Measurements from ENCODE around the gene NBAS. TPM values are rescaled to one million over a fixed set of nuclear protein-coding genes. Genes with fewer than 3 reads are reported as not detected.

NBAS gene
- total and polyA plus RNA-seq, 8 donors: 14.5 to 96.2 (median 41.2) TPM

DNA sequence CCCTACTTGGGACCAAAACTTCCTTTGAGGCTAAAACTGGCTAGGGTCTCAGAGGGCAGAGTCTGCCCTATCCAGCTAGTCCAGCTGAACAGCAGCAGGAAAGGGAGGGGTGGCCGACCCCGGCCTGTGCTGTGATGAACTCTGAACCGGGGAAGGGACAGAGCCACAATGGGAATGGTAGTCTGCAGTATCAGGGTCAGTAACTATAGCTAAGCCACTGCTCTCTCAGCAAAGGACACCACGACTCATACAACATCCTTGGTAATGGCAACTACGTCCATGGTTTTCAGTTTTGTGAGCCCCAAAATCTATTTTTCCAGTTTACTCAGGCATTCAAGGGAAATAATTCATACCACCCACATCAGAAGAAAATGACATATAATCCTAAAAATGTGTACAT, 75.2 kb downstream of the NBAS start:
- Histone ChIP-seq H3K9me3 (no peaks in the 10 kb centered on the region), H3K4me3 (no peak overlapping the region), H3K36me3 (peaks cover 8 to 79% (median 64%) of the 10 kb centered on the region in 4 donors), H3K4me1 (no peaks in the 10 kb centered on the region), H3K27ac (no peak overlapping the region), H3K27me3 (no peaks in the 10 kb centered on the region)
- WGBS, 5 donors: 88 to 98% (median 89%) methylated on average over 5 of the region's 5 CpGs
- intact Hi-C loops (cut with DNase I; ENCODE audit: low total_unique reads): no loop called here
- DNase-seq: no peak
- TF ChIP-seq POLR2A (IDR thresholded peaks at IDR 0.05) (no peak), EP300 (IDR thresholded peaks at IDR 0.05) (no peak), CTCF (IDR thresholded peaks at IDR 0.05) (no peak), POLR2AphosphoS5 (IDR thresholded peaks at IDR 0.05) (no peak)

DNA sequence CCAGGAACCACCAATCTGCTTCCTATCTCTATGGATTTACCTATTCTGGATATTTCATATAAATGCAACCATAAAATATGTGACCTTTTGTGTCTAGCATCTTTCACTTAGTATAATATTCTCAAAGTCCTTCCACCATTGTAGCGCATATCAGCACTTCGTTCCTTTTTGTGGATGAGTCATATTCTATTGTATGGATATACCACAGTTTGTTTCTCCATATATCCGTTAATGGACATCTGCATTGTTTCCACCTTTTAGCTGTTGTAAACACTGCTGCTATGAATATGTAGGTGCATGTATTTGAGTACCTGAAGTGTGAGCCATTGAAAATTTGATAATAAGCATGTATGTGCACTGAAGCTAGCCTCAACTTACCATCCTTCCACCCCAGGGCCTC, 80.1 kb downstream of the NBAS start:
- 96 to 99% (median 98%) methylated on average over 3 of the region's 3 CpGs for WGBS, 5 donors
- intact Hi-C loops (cut with DNase I; ENCODE audit: low total_unique reads): no loop called here
- no peak for DNase-seq
- TF ChIP-seq EP300 (IDR thresholded peaks at IDR 0.05) (no peak), CTCF (IDR thresholded peaks at IDR 0.05) (no peak), POLR2A (IDR thresholded peaks at IDR 0.05) (no peak), POLR2AphosphoS5 (IDR thresholded peaks at IDR 0.05) (no peak)
- Histone ChIP-seq H3K36me3 (peaks cover 8 to 68% (median 52%) of the 10 kb centered on the region in 4 donors), H3K27ac (no peak overlapping the region), H3K9me3 (no peaks in the 10 kb centered on the region), H3K27me3 (no peaks in the 10 kb centered on the region), H3K4me3 (no peak overlapping the region), H3K4me1 (no peaks in the 10 kb centered on the region)

DNA sequence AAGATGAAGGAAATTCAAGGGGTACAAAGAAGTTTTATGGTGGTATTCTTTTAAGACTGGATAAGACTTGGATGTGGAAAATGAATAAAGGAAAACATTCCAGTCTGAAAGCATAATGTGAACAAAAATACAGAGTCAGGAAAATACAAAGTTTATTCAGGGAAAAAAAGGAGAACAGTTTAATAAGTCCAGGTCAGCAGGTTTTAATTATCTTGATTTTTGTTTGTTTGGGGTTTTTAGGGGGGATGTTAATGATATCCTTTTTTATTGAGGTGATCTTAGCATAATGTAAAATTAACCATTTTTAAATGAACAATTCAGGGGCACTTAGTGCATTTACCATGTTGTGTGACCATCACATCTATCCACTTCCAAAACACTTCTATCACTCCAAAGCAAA, 80.6 kb downstream of the NBAS start:
- Histone ChIP-seq H3K36me3 (peaks cover 8 to 66% (median 52%) of the 10 kb centered on the region in 4 donors), H3K4me1 (no peaks in the 10 kb centered on the region), H3K27me3 (no peaks in the 10 kb centered on the region), H3K4me3 (no peak overlapping the region), H3K27ac (no peak overlapping the region), H3K9me3 (no peaks in the 10 kb centered on the region)
- DNase-seq: no peak
- TF ChIP-seq POLR2AphosphoS5 (IDR thresholded peaks at IDR 0.05) (no peak), CTCF (IDR thresholded peaks at IDR 0.05) (no peak), POLR2A (IDR thresholded peaks at IDR 0.05) (no peak), EP300 (IDR thresholded peaks at IDR 0.05) (no peak)
- intact Hi-C loops (cut with DNase I; ENCODE audit: low total_unique reads): no loop called here

DNA sequence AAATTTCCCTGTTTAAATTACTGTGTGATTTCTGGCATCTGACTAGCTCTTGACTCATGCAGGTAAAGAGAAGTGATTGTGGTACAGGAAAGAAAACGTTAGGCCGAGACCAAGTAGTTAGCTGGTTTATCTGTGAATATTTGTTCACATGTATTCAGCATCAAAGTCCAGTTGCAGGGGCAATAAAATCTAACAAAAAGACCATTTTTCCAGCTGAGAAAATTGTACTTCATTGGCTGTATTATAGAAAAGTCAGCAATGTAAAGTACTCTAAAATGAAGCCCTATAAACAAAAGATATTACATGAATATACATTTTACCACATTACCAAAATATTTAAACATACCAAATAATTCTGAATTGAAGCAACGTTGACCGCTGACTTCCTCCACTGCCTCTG, 88.3 kb downstream of the NBAS start:
- no peak overlapping the region for H3K27ac ChIP-seq
- H3K27me3 ChIP-seq: no peaks in the 10 kb centered on the region
- intact Hi-C loops (cut with DNase I; ENCODE audit: low total_unique reads): no loop called here
- TF ChIP-seq EP300 (IDR thresholded peaks at IDR 0.05) (no peak), CTCF (IDR thresholded peaks at IDR 0.05) (no peak), POLR2AphosphoS5 (IDR thresholded peaks at IDR 0.05) (no peak), POLR2A (IDR thresholded peaks at IDR 0.05) (no peak)
- H3K9me3 ChIP-seq: no peaks in the 10 kb centered on the region
- H3K36me3 ChIP-seq: peaks cover 18 to 85% (median 77%) of the 10 kb centered on the region in 4 donors
- no peak overlapping the region for H3K4me3 ChIP-seq
- no peaks in the 10 kb centered on the region for H3K4me1 ChIP-seq
- WGBS, 5 donors: 84 to 90% (median 88%) methylated on average over 4 of the region's 4 CpGs
- DNase-seq: no peak
